HG03457 (cell line): Measurements from ENCODE around the gene APOA1.
A peak's percentile ranks its signal among the peaks of the same experiment; 100 is the strongest.

ENCODE experiments used
- ATAC-seq: cut with Tn5 transposase; IDR thresholded peaks from one replicate; pipeline ENCODE4 v1.9.1; 2021; ENCODE audit warnings: moderate number of reproducible peaks; ENCODE audit not compliant: unreplicated experiment

APOA1 gene

DNA sequence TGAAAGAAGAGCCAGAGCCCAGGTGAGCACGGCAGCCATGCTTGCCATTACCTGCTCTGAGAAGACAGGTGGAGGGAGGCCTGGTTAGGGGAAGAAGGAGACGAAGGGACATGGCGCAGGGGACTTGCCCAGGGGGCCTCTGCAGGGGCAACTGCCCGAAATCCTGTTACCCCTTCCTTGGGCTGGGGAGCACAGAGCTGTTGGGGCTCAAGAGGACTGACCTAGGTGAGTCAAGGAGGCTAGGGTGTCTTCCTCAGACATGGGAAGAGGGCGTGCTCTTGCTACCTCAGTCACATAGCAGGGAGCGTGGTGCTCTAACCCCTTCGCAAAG is 45.6 kb downstream of the APOA1 start, which contains the start of gene APOA5:
Gene APOA5, minus strand, starts transcription at position 67 of the 331 bp plus-strand sequence. Its CDS starts 19 bp downstream, at position 48.
- no peak for ATAC-seq

DNA sequence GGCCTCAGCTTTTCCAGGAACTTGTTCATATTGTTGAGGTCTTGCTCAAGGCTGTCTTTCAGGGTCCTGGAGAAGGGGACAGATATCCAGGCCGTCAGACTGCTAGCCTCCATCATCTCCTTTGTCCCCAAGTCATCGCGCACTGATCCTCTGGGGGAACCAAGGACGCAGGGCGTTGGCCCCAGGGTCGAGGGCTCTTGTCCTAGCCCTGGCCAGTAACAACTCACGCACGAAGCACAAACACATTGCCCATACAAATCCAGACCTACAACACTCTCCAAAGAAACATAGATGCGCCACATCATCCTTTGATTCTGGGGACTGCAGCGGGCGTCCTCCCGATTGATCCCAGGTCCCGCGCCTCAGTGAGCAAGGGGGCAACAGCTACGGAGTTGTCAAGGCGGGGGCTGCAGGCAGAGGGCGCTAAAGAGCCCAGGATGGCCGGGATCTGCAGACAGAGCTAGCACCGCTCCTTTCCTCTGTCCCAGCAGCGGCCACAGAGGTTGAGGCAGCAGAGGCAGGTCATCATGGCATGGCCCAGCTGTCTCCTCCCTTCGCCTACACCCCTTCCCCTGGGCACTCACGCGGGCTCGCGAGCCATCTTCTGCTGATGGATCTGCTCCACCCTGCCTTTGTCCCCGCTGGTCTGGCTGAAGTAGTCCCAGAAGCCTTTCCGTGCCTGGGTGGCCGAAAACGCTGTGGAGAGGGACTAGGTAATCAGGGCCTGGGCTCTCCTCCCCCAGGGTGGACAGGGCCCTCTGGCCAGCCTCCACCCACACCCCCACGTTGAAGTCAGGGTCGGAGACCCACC is 46.2 kb downstream of the APOA1 start:
- no peak for ATAC-seq

DNA sequence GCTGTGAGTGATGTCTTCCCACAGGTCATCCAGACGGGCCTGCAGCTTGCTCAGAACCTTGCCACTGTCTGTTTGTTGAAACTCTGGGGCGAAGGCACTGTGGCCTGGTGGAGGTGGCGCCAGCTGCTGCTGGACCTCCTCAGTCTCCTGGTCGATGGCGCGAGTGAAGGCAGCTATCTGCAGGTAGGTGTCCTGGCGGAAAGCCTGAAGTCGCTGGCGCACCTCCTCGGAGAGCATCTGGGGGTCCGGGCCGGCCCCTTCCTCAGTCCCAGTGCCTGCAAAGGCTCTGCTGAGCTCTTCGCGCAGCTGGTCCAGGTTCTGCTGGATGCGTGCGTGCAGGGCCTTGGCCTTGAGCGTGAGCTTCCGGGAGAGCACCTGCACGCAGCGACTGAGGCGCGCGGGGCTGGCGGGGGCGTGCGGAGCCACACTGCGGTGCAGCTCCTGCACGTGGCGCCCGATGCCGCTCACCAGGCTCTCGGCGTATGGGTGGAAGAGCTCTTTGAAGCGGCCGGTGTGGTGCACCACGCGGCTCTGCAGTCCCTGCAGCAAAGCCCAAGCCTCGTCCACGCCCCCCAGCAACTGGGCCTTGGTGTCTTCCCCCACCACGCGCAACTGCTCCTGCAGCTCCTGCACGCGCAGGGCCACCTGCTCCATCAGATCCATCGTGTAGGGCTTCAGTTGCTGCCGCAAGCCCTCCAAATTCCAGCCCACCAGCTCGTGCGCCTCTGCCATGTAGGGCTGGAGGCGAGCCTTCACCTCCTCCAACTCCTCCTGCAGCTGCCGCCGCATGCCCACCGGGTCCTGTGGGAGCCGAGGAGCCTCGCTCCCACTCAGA is 47.0 kb downstream of the APOA1 start:
- no peak for ATAC-seq

- ATAC-seq = no peak
Measured at GRCh38 chr11:116788975-116789374, 48.4 kb downstream of the APOA1 start.

GRCh38 chr11:116788534-116788933 is 48.9 kb downstream of the APOA1 start:
- no peak for ATAC-seq

- ATAC-seq = peak; percentile 84
Measured at GRCh38 chr11:116787786-116788486, 49.5 kb downstream of the APOA1 start, which contains the start of gene ZPR1. Gene ZPR1 (minus strand): TSS chr11:116788023. CDS start chr11:116787990, 33 bp downstream.

DNA sequence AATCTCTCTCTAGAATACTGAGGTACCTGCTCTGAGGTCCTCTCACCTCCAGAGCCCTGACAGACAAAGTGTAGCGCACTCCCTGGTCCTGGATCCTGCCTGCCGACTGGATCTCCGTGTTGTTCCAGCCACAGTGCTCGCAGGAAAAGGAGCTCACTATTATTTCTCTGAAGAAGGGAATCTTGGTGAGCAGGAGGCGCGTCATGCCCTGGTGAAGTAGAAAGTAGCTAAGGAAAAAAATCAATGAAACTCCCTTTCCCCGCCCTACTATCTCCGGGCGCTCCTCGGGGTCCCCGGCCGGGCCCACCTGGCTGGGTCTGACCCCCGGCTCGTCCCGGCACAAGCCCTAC is 50.0 kb downstream of the APOA1 start:
- no peak for ATAC-seq

- no peak for ATAC-seq
Measured at GRCh38 chr11:116786966-116787365, 50.5 kb downstream of the APOA1 start.

DNA sequence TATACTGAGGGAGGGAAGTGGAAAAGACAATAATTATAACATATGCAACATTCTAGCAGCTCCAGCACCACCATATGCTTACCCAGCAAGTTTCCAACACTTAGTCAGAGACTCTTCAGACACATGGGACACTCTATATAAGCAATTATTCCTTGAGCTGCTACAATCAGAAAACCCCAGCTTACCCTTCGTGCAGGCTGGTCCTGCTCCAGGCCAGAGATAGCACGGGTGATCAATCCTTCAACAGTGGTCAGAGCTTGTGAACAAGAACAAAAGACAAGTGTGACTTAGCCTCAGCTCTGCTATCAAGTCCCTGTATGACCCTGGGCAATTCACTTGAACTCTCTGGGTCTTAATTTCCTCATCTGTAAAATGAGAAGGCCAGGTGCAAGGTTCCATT is 51.1 kb downstream of the APOA1 start:
- no peak for ATAC-seq
